Dermis microvascular lymphatic vessel endothelial cell (primary cell): ENCODE data around the gene YES1. TPM values are rescaled to one million over a fixed set of nuclear protein-coding genes. Genes with fewer than 3 reads are reported as not detected.
A peak's percentile ranks its signal among the peaks of the same experiment; 100 is the strongest.
"Not testable (repeated sequence)": the region's sequence is repeated elsewhere in the genome, so short reads cannot be mapped to it uniquely, and the experiment has no call there.

Source experiments
- DNase-seq, 2 donors: peaks; one replicate each; pipeline versions ENCODE4 v3.0.0 to v3.0.0-alpha.2; 2010; ENCODE audit warnings: low read depth in 2 of 2
- total RNA-seq: library from RNA; depleted of rRNA; stranded (reverse); fragments of >200 nt; gene quantifications from 2 replicates; pipeline ENCODE4 v1.2.1, GENCODE V29; 2014

YES1 gene
- total RNA-seq, 1 donor from 2014 or later: 149 TPM

GRCh38 chr18:785242-785641 lies 26.8 kb downstream of the YES1 start:
- DNase-seq: no peak

GRCh38 chr18:784470-785172 lies 27.4 kb downstream of the YES1 start:
- DNase-seq: no peak

GRCh38 chr18:778194-778927 lies 33.7 kb downstream of the YES1 start:
- peak in 1 of 2 donors; percentile 37 for DNase-seq

GRCh38 chr18:777021-777420 lies 35.0 kb downstream of the YES1 start:
- DNase-seq: peak in 1 of 2 donors; percentile 59

GRCh38 chr18:776044-776443 lies 36.0 kb downstream of the YES1 start:
- not testable (repeated sequence) for DNase-seq

GRCh38 chr18:774811-775210 lies 37.2 kb downstream of the YES1 start:
- no peak for DNase-seq

GRCh38 chr18:773980-774624 lies 37.9 kb downstream of the YES1 start:
- DNase-seq: no peak

- no peak for DNase-seq
Measured at GRCh38 chr18:770583-770961, 41.5 kb downstream of the YES1 start.

GRCh38 chr18:767961-768360 lies 44.1 kb downstream of the YES1 start:
- DNase-seq: no peak

GRCh38 chr18:767084-767882 lies 44.8 kb downstream of the YES1 start:
- no peak for DNase-seq

GRCh38 chr18:766550-766860 lies 45.5 kb downstream of the YES1 start:
- DNase-seq: no peak

GRCh38 chr18:765764-766549 lies 46.1 kb downstream of the YES1 start:
- DNase-seq: peak in 1 of 2 donors; percentile 3

- not testable (repeated sequence) for DNase-seq
Measured at GRCh38 chr18:759864-760263, 52.2 kb downstream of the YES1 start.

GRCh38 chr18:755506-755905 lies 56.5 kb downstream of the YES1 start:
- no peak for DNase-seq

GRCh38 chr18:754656-755055 lies 57.4 kb downstream of the YES1 start:
- no peak for DNase-seq

GRCh38 chr18:750456-750855 lies 61.6 kb downstream of the YES1 start:
- no peak for DNase-seq

GRCh38 chr18:744832-745597 lies 67.0 kb downstream of the YES1 start:
- no peak for DNase-seq

GRCh38 chr18:741931-742512 lies 70.0 kb downstream of the YES1 start:
- DNase-seq: peak; percentile 55 to 74

- DNase-seq: no peak
Measured at GRCh38 chr18:732371-732770, 79.7 kb downstream of the YES1 start.

GRCh38 chr18:731185-731584 lies 80.9 kb downstream of the YES1 start:
- DNase-seq: no peak
